ENCODE results near the gene ZNF687.

DNA sequence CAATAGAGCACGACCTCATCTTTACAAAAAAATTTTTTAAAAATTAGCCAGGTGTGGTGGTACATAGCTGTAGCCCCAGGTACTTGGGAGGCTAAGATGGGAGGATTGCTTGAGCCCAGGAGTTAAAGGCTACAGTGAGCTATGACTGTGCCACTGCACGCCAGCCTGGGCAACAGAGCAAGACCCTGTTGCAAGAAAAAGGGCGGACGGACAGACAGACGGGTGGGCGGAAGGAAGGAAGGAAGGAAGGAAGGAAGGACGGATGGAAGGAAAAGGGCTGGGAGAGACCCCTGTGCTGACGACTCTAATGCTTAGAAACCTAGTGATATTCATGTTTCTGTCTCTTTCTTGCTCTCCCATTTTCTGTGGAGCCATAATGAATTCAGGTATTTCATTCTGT is 30.7 kb downstream of the ZNF687 start:
- TF ChIP-seq, protein P1, sequence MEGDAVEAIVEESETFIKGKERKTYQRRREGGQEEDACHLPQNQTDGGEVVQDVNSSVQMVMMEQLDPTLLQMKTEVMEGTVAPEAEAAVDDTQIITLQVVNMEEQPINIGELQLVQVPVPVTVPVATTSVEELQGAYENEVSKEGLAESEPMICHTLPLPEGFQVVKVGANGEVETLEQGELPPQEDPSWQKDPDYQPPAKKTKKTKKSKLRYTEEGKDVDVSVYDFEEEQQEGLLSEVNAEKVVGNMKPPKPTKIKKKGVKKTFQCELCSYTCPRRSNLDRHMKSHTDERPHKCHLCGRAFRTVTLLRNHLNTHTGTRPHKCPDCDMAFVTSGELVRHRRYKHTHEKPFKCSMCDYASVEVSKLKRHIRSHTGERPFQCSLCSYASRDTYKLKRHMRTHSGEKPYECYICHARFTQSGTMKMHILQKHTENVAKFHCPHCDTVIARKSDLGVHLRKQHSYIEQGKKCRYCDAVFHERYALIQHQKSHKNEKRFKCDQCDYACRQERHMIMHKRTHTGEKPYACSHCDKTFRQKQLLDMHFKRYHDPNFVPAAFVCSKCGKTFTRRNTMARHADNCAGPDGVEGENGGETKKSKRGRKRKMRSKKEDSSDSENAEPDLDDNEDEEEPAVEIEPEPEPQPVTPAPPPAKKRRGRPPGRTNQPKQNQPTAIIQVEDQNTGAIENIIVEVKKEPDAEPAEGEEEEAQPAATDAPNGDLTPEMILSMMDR (IDR thresholded peaks at IDR 0.05 in 2 of 3, conservative IDR thresholded peaks at IDR 0.05 in 1 of 3; ENCODE audit: borderline replicate concordance in 1 of 3, insufficient read depth in 1 of 3, low read depth in 2 of 3, low read length in 2 of 3) = no peak
- no peak for TF ChIP-seq EZH2phosphoT487 (IDR thresholded peaks at IDR 0.05; ENCODE audit: borderline replicate concordance)
- no peak for TF ChIP-seq POLR2AphosphoS5 (IDR thresholded peaks at IDR 0.05; ENCODE audit: low read depth, low read length)
- TF ChIP-seq EZH2 (IDR thresholded peaks at IDR 0.05) = no peak
- TF ChIP-seq ZNF274 (IDR thresholded peaks at IDR 0.05; ENCODE audit: low read depth, low read length) = no peak
- TF ChIP-seq POLR2A (IDR thresholded peaks at IDR 0.05; ENCODE audit: borderline replicate concordance, extremely low read depth, insufficient read depth, insufficient read length) = no peak

All from HCT116 (cell line).